GM12801 (cell line): ENCODE data around the gene SH3RF1.

Experiments
- CTCF ChIP-seq: IDR thresholded peaks from one replicate; pipeline ENCODE4 v1.5.1; 2011; ENCODE audit warnings: control low read depth; ENCODE audit not compliant: insufficient read length; ENCODE audit errors: extremely low read depth

The SH3RF1 gene

GRCh38 chr4:169219440-169219839, 51.3 kb downstream of the SH3RF1 start:
- no peak for TF ChIP-seq CTCF

- TF ChIP-seq CTCF, result no peak
Measured at GRCh38 chr4:169215656-169216055, 55.1 kb downstream of the SH3RF1 start.

GRCh38 chr4:169212981-169213380, 57.8 kb downstream of the SH3RF1 start:
- no peak for TF ChIP-seq CTCF

GRCh38 chr4:169210504-169211118, 60.1 kb downstream of the SH3RF1 start:
- no peak for TF ChIP-seq CTCF

GRCh38 chr4:169209388-169209883, 61.3 kb downstream of the SH3RF1 start:
- TF ChIP-seq CTCF, result no peak

GRCh38 chr4:169208516-169208915, 62.2 kb downstream of the SH3RF1 start:
- TF ChIP-seq CTCF, result no peak

- no peak for TF ChIP-seq CTCF
Measured at GRCh38 chr4:169208090-169208455, 62.7 kb downstream of the SH3RF1 start.
